Smooth muscle cell (in vitro differentiated cells): ENCODE results near the gene PTPRD. TPM values are rescaled to one million over a fixed set of nuclear protein-coding genes. Genes with fewer than 3 reads are reported as not detected.

Experiments used
- DNase-seq: peaks from one replicate; lab custom pipeline; 2025; ENCODE audit not compliant: unreplicated experiment; lab: John Stamatoyannopoulos, UW
- H2AFZ ChIP-seq: fragments of 200-600 bp; sonication (generic); 2 replicates; pipeline ENCODE4 v1.6.0; 2016; ENCODE audit warnings: antibody characterized with exemption, low read depth, mild to moderate bottlenecking
- H3F3A ChIP-seq: fragments of 200-600 bp; sonication (generic); 2 replicates; pipeline ENCODE4 v1.6.0; 2017; ENCODE audit warnings: antibody characterized with exemption, low read depth
- H3K27ac ChIP-seq: fragments of 200-600 bp; sonication (generic); 2 replicates; pipeline ENCODE4 v1.5.1; 2016; ENCODE audit warnings: low read depth, mild to moderate bottlenecking
- H3K27me3 ChIP-seq: fragments of 200-600 bp; sonication (generic); 2 replicates; pipeline ENCODE4 v1.6.1; 2016; ENCODE audit warnings: low read depth, mild to moderate bottlenecking
- H3K36me3 ChIP-seq: fragments of 200-600 bp; sonication (generic); 2 replicates; pipeline ENCODE4 v1.5.1; 2016; ENCODE audit warnings: low read depth
- H3K4me1 ChIP-seq: fragments of 200-600 bp; sonication (generic); 2 replicates; pipeline ENCODE4 v1.5.1; 2016; ENCODE audit warnings: low read depth
- H3K4me2 ChIP-seq: fragments of 200-600 bp; sonication (generic); 2 replicates; pipeline ENCODE4 v1.6.0; 2016; ENCODE audit warnings: mild to moderate bottlenecking
- H3K4me3 ChIP-seq: fragments of 200-600 bp; sonication (generic); 2 replicates; pipeline ENCODE4 v1.5.1; 2016; ENCODE audit warnings: mild to moderate bottlenecking
- H3K79me2 ChIP-seq: fragments of 200-600 bp; sonication (generic); 2 replicates; pipeline ENCODE4 v1.6.0; 2016; ENCODE audit warnings: low read depth, mild to moderate bottlenecking
- H3K9ac ChIP-seq: fragments of 200-600 bp; sonication (generic); 2 replicates; pipeline ENCODE4 v1.6.0; 2016; ENCODE audit warnings: low read depth
- H3K9me3 ChIP-seq: fragments of 200-600 bp; sonication (generic); replicated peaks from 2 replicates; pipeline ENCODE4 v1.5.1; 2016; ENCODE audit warnings: low read depth
- H4K20me1 ChIP-seq: fragments of 200-600 bp; sonication (generic); 2 replicates; pipeline ENCODE4 v1.6.0; 2016; ENCODE audit warnings: low read depth
- WGBS: methylation state at CpG from one replicate; pipeline ENCODE4 v1.1.7; 2016; ENCODE audit warnings: low lambda C conversion rate; 5-methylcytosine and 5-hydroxymethylcytosine counted together
- polyA plus RNA-seq: library from polyadenylated mRNA; unstranded; fragments of >200 nt; fragmentation: Nextera tagmentation; extraction: Ambion mirVana; gene quantifications from 2 replicates; pipeline ENCODE4 v1.2.1, GENCODE V29; 2016
- total RNA-seq: library from RNA; depleted of rRNA; stranded (reverse); fragments of >200 nt; gene quantifications from 2 replicates; pipeline ENCODE4 v1.2.3, GENCODE V29; 2014
- TF ChIP-seq, protein P1 (sequence below): fragments of 200-600 bp; sonication (generic); IDR thresholded peaks from 2 replicates; pipeline ENCODE4 v1.5.1; 2017; ENCODE audit warnings: borderline replicate concordance, mild to moderate bottlenecking, antibody characterized with exemption; ENCODE audit not compliant: insufficient read depth, poor library complexity, severe bottlenecking

Gene PTPRD
- total and polyA plus RNA-seq, 2 experiments from 2014 or later = 6.5 to 61.0 TPM

DNA sequence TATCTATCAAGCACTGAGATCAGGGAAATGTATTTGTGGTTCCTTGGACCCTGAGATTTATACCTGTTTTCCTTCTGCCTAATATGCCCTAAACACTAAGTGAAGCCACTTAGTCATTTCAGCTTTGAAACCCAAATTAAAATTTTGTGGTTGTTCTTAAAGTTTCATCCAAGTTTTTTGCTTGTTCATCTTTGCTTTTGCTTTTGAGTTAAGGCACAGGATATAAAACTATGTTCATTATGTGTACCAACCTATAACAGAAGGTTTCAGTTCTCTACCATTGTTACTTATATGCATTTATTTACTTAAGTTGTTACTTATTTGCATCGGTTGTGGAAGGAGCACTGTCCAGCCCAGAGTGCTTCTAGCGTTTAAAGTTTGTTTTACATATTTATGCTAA, 382.3 kb downstream of the PTPRD start:
- Histone ChIP-seq H2AFZ (no peak overlapping the region), H3K27me3 (peaks cover 10% of the 10 kb centered on the region), H3K36me3 (no peaks in the 10 kb centered on the region), H3K9me3 (no peaks in the 10 kb centered on the region), H3K4me2 (no peak overlapping the region), H3K79me2 (no peaks in the 10 kb centered on the region), H3K9ac (no peak overlapping the region), H3K4me1 (no peaks in the 10 kb centered on the region), H3F3A (no peaks in the 10 kb centered on the region), H4K20me1 (no peaks in the 10 kb centered on the region), H3K27ac (no peak overlapping the region), H3K4me3 (no peak overlapping the region)
- 93% methylated on average over 2 of the region's 2 CpGs for WGBS
- TF ChIP-seq, protein P1, sequence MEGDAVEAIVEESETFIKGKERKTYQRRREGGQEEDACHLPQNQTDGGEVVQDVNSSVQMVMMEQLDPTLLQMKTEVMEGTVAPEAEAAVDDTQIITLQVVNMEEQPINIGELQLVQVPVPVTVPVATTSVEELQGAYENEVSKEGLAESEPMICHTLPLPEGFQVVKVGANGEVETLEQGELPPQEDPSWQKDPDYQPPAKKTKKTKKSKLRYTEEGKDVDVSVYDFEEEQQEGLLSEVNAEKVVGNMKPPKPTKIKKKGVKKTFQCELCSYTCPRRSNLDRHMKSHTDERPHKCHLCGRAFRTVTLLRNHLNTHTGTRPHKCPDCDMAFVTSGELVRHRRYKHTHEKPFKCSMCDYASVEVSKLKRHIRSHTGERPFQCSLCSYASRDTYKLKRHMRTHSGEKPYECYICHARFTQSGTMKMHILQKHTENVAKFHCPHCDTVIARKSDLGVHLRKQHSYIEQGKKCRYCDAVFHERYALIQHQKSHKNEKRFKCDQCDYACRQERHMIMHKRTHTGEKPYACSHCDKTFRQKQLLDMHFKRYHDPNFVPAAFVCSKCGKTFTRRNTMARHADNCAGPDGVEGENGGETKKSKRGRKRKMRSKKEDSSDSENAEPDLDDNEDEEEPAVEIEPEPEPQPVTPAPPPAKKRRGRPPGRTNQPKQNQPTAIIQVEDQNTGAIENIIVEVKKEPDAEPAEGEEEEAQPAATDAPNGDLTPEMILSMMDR = no peak
- DNase-seq = no peak

DNA sequence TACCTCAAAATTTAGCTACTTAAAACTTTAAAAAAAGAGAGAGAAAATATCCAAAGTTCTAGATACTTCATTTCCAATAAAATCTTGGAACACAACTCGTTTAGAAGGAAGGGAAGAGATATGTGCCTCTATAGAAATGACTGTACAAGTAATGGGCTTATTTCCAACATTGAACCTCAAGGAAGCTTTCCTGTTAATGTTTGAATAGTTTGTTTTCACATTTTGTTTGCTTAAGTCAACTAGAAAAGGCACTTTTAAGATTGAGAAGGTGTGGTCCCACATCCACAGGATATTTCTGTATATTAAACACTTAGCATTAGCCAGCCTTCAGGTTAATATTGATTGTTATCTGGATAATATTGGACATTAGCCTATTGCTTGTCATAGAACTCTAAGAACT, 384.7 kb downstream of the PTPRD start:
- Histone ChIP-seq H4K20me1 (no peaks in the 10 kb centered on the region), H3K9ac (no peak overlapping the region), H3K9me3 (no peaks in the 10 kb centered on the region), H3K36me3 (no peaks in the 10 kb centered on the region), H3K4me1 (no peaks in the 10 kb centered on the region), H2AFZ (no peak overlapping the region), H3K79me2 (no peaks in the 10 kb centered on the region), H3K27me3 (peaks cover 10% of the 10 kb centered on the region), H3F3A (no peaks in the 10 kb centered on the region), H3K4me3 (no peak overlapping the region), H3K4me2 (no peak overlapping the region), H3K27ac (no peak overlapping the region)
- no peak for DNase-seq
- WGBS = 66% methylated on average over 1 of the region's 1 CpG
- TF ChIP-seq, protein P1 = no peak

DNA sequence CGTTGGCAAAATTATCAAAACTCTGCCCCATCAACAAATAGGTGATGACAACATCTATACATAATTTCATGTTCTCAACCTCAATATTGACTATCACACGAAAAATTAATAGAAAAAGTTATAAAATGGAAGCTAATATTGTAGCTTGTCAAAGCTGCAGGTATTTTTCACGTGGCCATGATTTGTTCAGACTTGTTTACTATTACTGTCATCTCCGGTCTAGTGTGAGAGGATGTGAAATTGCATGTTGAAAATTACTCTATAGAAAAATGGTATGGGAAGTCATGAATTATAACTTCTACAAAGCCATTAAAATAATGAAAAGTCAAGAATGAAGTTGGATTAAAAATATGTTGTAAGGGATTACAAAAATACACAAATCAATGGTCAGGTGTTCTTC, 385.8 kb downstream of the PTPRD start:
- no peaks in the 10 kb centered on the region for H4K20me1 ChIP-seq
- no peaks in the 10 kb centered on the region for H3K79me2 ChIP-seq
- no peaks in the 10 kb centered on the region for H3K4me1 ChIP-seq
- no peak overlapping the region for H3K4me2 ChIP-seq
- no peaks in the 10 kb centered on the region for H3K9me3 ChIP-seq
- no peak overlapping the region for H3K4me3 ChIP-seq
- WGBS = 74% methylated on average over 4 of the region's 4 CpGs
- no peaks in the 10 kb centered on the region for H3F3A ChIP-seq
- H3K36me3 ChIP-seq = no peaks in the 10 kb centered on the region
- H3K9ac ChIP-seq = no peak overlapping the region
- TF ChIP-seq, protein P1 = no peak
- H3K27me3 ChIP-seq = peaks cover 10% of the 10 kb centered on the region
- H2AFZ ChIP-seq = no peak overlapping the region
- no peak for DNase-seq
- H3K27ac ChIP-seq = no peak overlapping the region

DNA sequence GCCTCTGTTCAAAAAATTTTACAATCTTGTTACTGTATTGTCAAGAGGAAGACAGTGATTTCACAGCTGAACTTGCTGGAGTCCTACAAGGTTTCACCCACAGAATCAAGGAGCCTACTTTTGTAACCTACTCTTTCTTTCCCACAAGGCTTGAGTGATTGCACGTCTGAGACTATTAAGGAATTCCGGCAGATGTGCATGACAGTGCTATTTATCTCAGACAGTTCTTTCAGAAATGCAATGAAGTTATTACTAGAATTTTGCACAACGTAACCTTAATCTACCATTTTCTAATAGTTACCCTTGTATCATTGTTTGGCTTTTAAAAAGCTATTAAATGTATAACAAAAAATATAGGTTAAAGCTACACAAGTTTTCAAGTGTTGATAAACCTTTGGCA, 400.1 kb downstream of the PTPRD start:
- Histone ChIP-seq H3K4me3 (no peak overlapping the region), H3K27ac (no peak overlapping the region)
- 61% methylated on average over 3 of the region's 3 CpGs for WGBS

More for the DNA sequence above, 400.1 kb downstream of the PTPRD start:
- H3K9me3 ChIP-seq = no peaks in the 10 kb centered on the region
- H3K4me2 ChIP-seq = no peak overlapping the region
- no peaks in the 10 kb centered on the region for H3K79me2 ChIP-seq
- no peak overlapping the region for H2AFZ ChIP-seq
- H3K36me3 ChIP-seq = no peaks in the 10 kb centered on the region
- H3K9ac ChIP-seq = no peak overlapping the region
- TF ChIP-seq, protein P1 = no peak
- H3K4me1 ChIP-seq = no peaks in the 10 kb centered on the region
- H3K27me3 ChIP-seq = peaks cover 47% of the 10 kb centered on the region
- H3F3A ChIP-seq = no peaks in the 10 kb centered on the region
- DNase-seq = no peak
- no peaks in the 10 kb centered on the region for H4K20me1 ChIP-seq
